HUES6 (cell line): ENCODE measurements around the gene DOCK1.

ENCODE experiments used
- H3K27ac ChIP-seq: 2 replicates; pipeline ENCODE4 v1.7.0; 2013; ENCODE audit warnings: low read depth, mild to moderate bottlenecking, low read length, inconsistent platforms
- H3K27me3 ChIP-seq: 2 replicates; pipeline ENCODE4 v1.6.1; 2013; ENCODE audit warnings: low read length; ENCODE audit not compliant: control insufficient read depth, insufficient read depth
- H3K36me3 ChIP-seq: 2 replicates; pipeline ENCODE4 v1.6.1; 2013; ENCODE audit warnings: low read length; ENCODE audit not compliant: control insufficient read depth, insufficient read depth
- H3K4me1 ChIP-seq: 2 replicates; pipeline ENCODE4 v1.6.1; 2013; ENCODE audit warnings: low read length; ENCODE audit not compliant: control insufficient read depth, insufficient read depth
- H3K4me3 ChIP-seq: 2 replicates; pipeline ENCODE4 v1.5.1; 2013; ENCODE audit warnings: low read depth, low read length
- H3K9ac ChIP-seq: one replicate; pipeline ENCODE4 v1.6.1; 2013; ENCODE audit warnings: mild to moderate bottlenecking, low read length
- H3K9me3 ChIP-seq: 2 replicates; pipeline ENCODE4 v1.6.1; 2013; ENCODE audit warnings: low read depth, low read length; ENCODE audit not compliant: control insufficient read depth, insufficient read depth

Gene DOCK1

GRCh38 chr10:127441350-127442219 lies 536.4 kb downstream of the DOCK1 start:
- H3K27me3 ChIP-seq: no peaks in the 10 kb centered on the region
- H3K9me3 ChIP-seq: peaks cover 4% of the 10 kb centered on the region; the same call in 1 of the 2 replicates
- no peak overlapping the region for H3K27ac ChIP-seq
- H3K4me1 ChIP-seq: peaks cover 16% of the 10 kb centered on the region
- peaks cover 38% of the 10 kb centered on the region for H3K36me3 ChIP-seq
- no peak overlapping the region for H3K9ac ChIP-seq
- no peak overlapping the region for H3K4me3 ChIP-seq

GRCh38 chr10:127442220-127442525 lies 536.9 kb downstream of the DOCK1 start:
- peaks cover 16% of the 10 kb centered on the region for H3K4me1 ChIP-seq
- H3K36me3 ChIP-seq: peaks cover 41% of the 10 kb centered on the region
- no peak overlapping the region for H3K4me3 ChIP-seq
- peaks cover 4% of the 10 kb centered on the region; the same call in 1 of the 2 replicates for H3K9me3 ChIP-seq
- H3K27ac ChIP-seq: no peak overlapping the region
- H3K27me3 ChIP-seq: no peaks in the 10 kb centered on the region
- no peak overlapping the region for H3K9ac ChIP-seq

GRCh38 chr10:127444155-127444554 lies 538.9 kb downstream of the DOCK1 start:
- Histone ChIP-seq H3K9ac (no peak overlapping the region), H3K27me3 (no peaks in the 10 kb centered on the region), H3K27ac (no peak overlapping the region), H3K9me3 (peaks cover 4% of the 10 kb centered on the region; the same call in 1 of the 2 replicates), H3K4me3 (no peak overlapping the region), H3K36me3 (peaks cover 45% of the 10 kb centered on the region), H3K4me1 (peaks cover 16% of the 10 kb centered on the region)

GRCh38 chr10:127447197-127447596 lies 542.0 kb downstream of the DOCK1 start:
- Histone ChIP-seq H3K9me3 (peaks cover 4% of the 10 kb centered on the region; the same call in 1 of the 2 replicates), H3K27ac (no peak overlapping the region), H3K36me3 (peaks cover 35% of the 10 kb centered on the region), H3K9ac (no peak overlapping the region), H3K4me1 (peaks cover 3% of the 10 kb centered on the region), H3K27me3 (no peaks in the 10 kb centered on the region), H3K4me3 (no peak overlapping the region)

- Histone ChIP-seq H3K9me3 (no peaks in the 10 kb centered on the region), H3K27ac (no peak overlapping the region), H3K27me3 (no peaks in the 10 kb centered on the region), H3K9ac (no peak overlapping the region), H3K36me3 (peaks cover 24% of the 10 kb centered on the region), H3K4me3 (no peak overlapping the region), H3K4me1 (no peaks in the 10 kb centered on the region)
Measured at GRCh38 chr10:127449490-127449889, 544.3 kb downstream of the DOCK1 start.

- Histone ChIP-seq H3K36me3 (peaks cover 16% of the 10 kb centered on the region), H3K9me3 (no peaks in the 10 kb centered on the region), H3K9ac (no peak overlapping the region), H3K27ac (no peak overlapping the region), H3K27me3 (no peaks in the 10 kb centered on the region), H3K4me1 (no peaks in the 10 kb centered on the region), H3K4me3 (no peak overlapping the region)
Measured at GRCh38 chr10:127450644-127451043, 545.4 kb downstream of the DOCK1 start.

- Histone ChIP-seq H3K27ac (no peak overlapping the region), H3K9ac (no peak overlapping the region), H3K9me3 (no peaks in the 10 kb centered on the region), H3K4me3 (no peak overlapping the region), H3K4me1 (no peaks in the 10 kb centered on the region), H3K27me3 (no peaks in the 10 kb centered on the region), H3K36me3 (peaks cover 16% of the 10 kb centered on the region)
Measured at GRCh38 chr10:127451628-127452027, 546.4 kb downstream of the DOCK1 start.

- Histone ChIP-seq H3K4me3 (no peak overlapping the region), H3K27me3 (no peaks in the 10 kb centered on the region), H3K36me3 (peaks cover 10% of the 10 kb centered on the region), H3K4me1 (no peaks in the 10 kb centered on the region), H3K9ac (no peak overlapping the region), H3K9me3 (no peaks in the 10 kb centered on the region), H3K27ac (no peak overlapping the region)
Measured at GRCh38 chr10:127452568-127452967, 547.3 kb downstream of the DOCK1 start.

- Histone ChIP-seq H3K4me3 (no peak overlapping the region), H3K4me1 (no peaks in the 10 kb centered on the region), H3K27ac (no peak overlapping the region), H3K9ac (no peak overlapping the region), H3K27me3 (no peaks in the 10 kb centered on the region), H3K9me3 (no peaks in the 10 kb centered on the region; the same call in 1 of the 2 replicates), H3K36me3 (0 out of 2 replicates have a peak, but pooled peaks cover 6% of the 10 kb centered on the region)
Measured at GRCh38 chr10:127453706-127454105, 548.5 kb downstream of the DOCK1 start.

- Histone ChIP-seq H3K9ac (no peak overlapping the region), H3K4me3 (no peak overlapping the region), H3K27me3 (no peaks in the 10 kb centered on the region), H3K36me3 (0 out of 2 replicates have a peak, but pooled peaks cover 3% of the 10 kb centered on the region), H3K27ac (no peak overlapping the region), H3K9me3 (peaks cover 10% of the 10 kb centered on the region; the same call in 1 of the 2 replicates), H3K4me1 (no peaks in the 10 kb centered on the region)
Measured at GRCh38 chr10:127456122-127456521, 550.9 kb downstream of the DOCK1 start.

- Histone ChIP-seq H3K36me3 (no peaks in the 10 kb centered on the region), H3K9me3 (peaks cover 10% of the 10 kb centered on the region; the same call in 1 of the 2 replicates), H3K4me3 (no peak overlapping the region), H3K27me3 (no peaks in the 10 kb centered on the region), H3K27ac (no peak overlapping the region), H3K9ac (no peak overlapping the region), H3K4me1 (no peaks in the 10 kb centered on the region)
Measured at GRCh38 chr10:127458016-127458810, 553.0 kb downstream of the DOCK1 start.
